GM18526 (cell line): ENCODE measurements around the gene MICAL2.

Experiments
- POLR2A ChIP-seq: IDR thresholded peaks from 3 replicates; pipeline ENCODE4 v1.6.1; 2011; ENCODE audit not compliant: insufficient read length; ENCODE audit errors: extremely low read depth

Gene MICAL2

DNA sequence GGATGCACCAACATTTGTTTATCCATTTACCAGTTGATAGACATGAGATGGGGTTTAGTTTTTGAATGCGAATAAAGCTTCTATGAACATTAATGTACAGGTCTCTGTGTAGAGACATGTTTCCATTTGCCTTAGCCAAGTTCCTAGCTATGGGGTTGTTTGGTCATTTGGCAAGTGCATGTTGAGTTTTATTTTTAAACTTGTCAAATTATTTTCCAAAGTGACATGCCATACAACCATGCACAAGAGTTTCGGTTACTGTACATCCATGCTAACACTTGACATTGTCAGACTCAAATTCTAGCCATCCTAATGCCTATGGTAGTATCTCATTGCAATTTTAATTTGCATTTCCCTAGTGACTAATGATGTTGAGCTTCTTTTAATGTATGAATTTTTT lies 196.4 kb downstream of the MICAL2 start:
- TF ChIP-seq POLR2A = no peak

- no peak for TF ChIP-seq POLR2A
Measured at GRCh38 chr11:12312132-12312531, 201.7 kb downstream of the MICAL2 start.
